ENCODE measurements around the gene DNAJC18.
"Not testable (repeated sequence)": the region's sequence is repeated elsewhere in the genome, so short reads cannot be mapped to it uniquely, and the experiment has no call there.

The DNAJC18 gene

GRCh38 chr5:139426203-139426885 lies 13.0 kb downstream of the DNAJC18 start:
- no peak for DNase-seq (ENCODE audit: low spot score)

- no peak for DNase-seq (ENCODE audit: low spot score)
Observed at GRCh38 chr5:139425497-139425896, 13.8 kb downstream of the DNAJC18 start.

GRCh38 chr5:139422307-139422893 lies 16.9 kb downstream of the DNAJC18 start:
- DNase-seq (ENCODE audit: low spot score): peak; percentile 66

- DNase-seq (ENCODE audit: low spot score): no peak
Observed at GRCh38 chr5:139419226-139420192, 19.8 kb downstream of the DNAJC18 start.

GRCh38 chr5:139418793-139419192 lies 20.5 kb downstream of the DNAJC18 start:
- no peak for DNase-seq (ENCODE audit: low spot score)

- DNase-seq (ENCODE audit: low spot score): no peak
Observed at GRCh38 chr5:139417214-139417613, 22.1 kb downstream of the DNAJC18 start.

- DNase-seq (ENCODE audit: low spot score): no peak
Observed at GRCh38 chr5:139416651-139417050, 22.7 kb downstream of the DNAJC18 start.

GRCh38 chr5:139415869-139416268 lies 23.5 kb downstream of the DNAJC18 start:
- no peak for DNase-seq (ENCODE audit: low spot score)

GRCh38 chr5:139415221-139415861 lies 24.0 kb downstream of the DNAJC18 start:
- no peak for DNase-seq (ENCODE audit: low spot score)

- DNase-seq (ENCODE audit: low spot score): no peak
Observed at GRCh38 chr5:139414581-139415130, 24.7 kb downstream of the DNAJC18 start.

- no peak for DNase-seq (ENCODE audit: low spot score)
Observed at GRCh38 chr5:139413963-139414362, 25.4 kb downstream of the DNAJC18 start.

- DNase-seq (ENCODE audit: low spot score): no peak
Observed at GRCh38 chr5:139413153-139413552, 26.2 kb downstream of the DNAJC18 start.

- DNase-seq (ENCODE audit: low spot score): no peak
Observed at GRCh38 chr5:139410993-139411828, 28.1 kb downstream of the DNAJC18 start.

- DNase-seq (ENCODE audit: low spot score): no peak
Observed at GRCh38 chr5:139410121-139410992, 29.0 kb downstream of the DNAJC18 start.

- DNase-seq (ENCODE audit: low spot score): not testable (repeated sequence)
Observed at GRCh38 chr5:139409116-139409515, 30.2 kb downstream of the DNAJC18 start.

- no peak for DNase-seq (ENCODE audit: low spot score)
Observed at GRCh38 chr5:139408191-139408590, 31.1 kb downstream of the DNAJC18 start.

- no peak for DNase-seq (ENCODE audit: low spot score)
Observed at GRCh38 chr5:139407517-139407916, 31.8 kb downstream of the DNAJC18 start.

GRCh38 chr5:139406963-139407362 lies 32.4 kb downstream of the DNAJC18 start:
- no peak for DNase-seq (ENCODE audit: low spot score)

GRCh38 chr5:139404484-139404840 lies 34.9 kb downstream of the DNAJC18 start:
- DNase-seq (ENCODE audit: low spot score): peak; percentile 33

Data from SK-N-DZ (cell line).